ENCODE data around the gene TRIM47.

The TRIM47 gene

GRCh38 chr17:75836605-75837004 is 41.8 kb downstream of the TRIM47 start:
- H3K4me3 ChIP-seq (ENCODE audit: low read depth, low read length): no peak overlapping the region
- no peak for DNase-seq (ENCODE audit: low read depth)
- TF ChIP-seq CTCF (IDR thresholded peaks at IDR 0.05; ENCODE audit: low read depth, low read length, missing control alignments): no peak

GRCh38 chr17:75835654-75835987 is 42.8 kb downstream of the TRIM47 start:
- DNase-seq (ENCODE audit: low read depth): no peak
- TF ChIP-seq CTCF (IDR thresholded peaks at IDR 0.05; ENCODE audit: low read depth, low read length, missing control alignments): no peak
- H3K4me3 ChIP-seq (ENCODE audit: low read depth, low read length): no peak overlapping the region

GRCh38 chr17:75834928-75835653 is 43.3 kb downstream of the TRIM47 start:
- H3K4me3 ChIP-seq (ENCODE audit: low read depth, low read length): no peak overlapping the region
- DNase-seq (ENCODE audit: low read depth): no peak
- TF ChIP-seq CTCF (IDR thresholded peaks at IDR 0.05; ENCODE audit: low read depth, low read length, missing control alignments): no peak

- TF ChIP-seq CTCF (IDR thresholded peaks at IDR 0.05; ENCODE audit: low read depth, low read length, missing control alignments): no peak
- H3K4me3 ChIP-seq (ENCODE audit: low read depth, low read length): no peak overlapping the region
- DNase-seq (ENCODE audit: low read depth): no peak
Observed at GRCh38 chr17:75834279-75834920, 44.0 kb downstream of the TRIM47 start.

GRCh38 chr17:75832652-75833400 is 45.6 kb downstream of the TRIM47 start:
- TF ChIP-seq CTCF (IDR thresholded peaks at IDR 0.05; ENCODE audit: low read depth, low read length, missing control alignments): no peak
- no peak for DNase-seq (ENCODE audit: low read depth)
- no peak overlapping the region for H3K4me3 ChIP-seq (ENCODE audit: low read depth, low read length)

GRCh38 chr17:75832164-75832651 is 46.2 kb downstream of the TRIM47 start:
- TF ChIP-seq CTCF (IDR thresholded peaks at IDR 0.05; ENCODE audit: low read depth, low read length, missing control alignments): no peak
- no peak for DNase-seq (ENCODE audit: low read depth)
- no peak overlapping the region for H3K4me3 ChIP-seq (ENCODE audit: low read depth, low read length)
